ENCODE data around the gene LRP5.

- TF ChIP-seq CTCF (IDR thresholded peaks at IDR 0.05) = no peak
- TF ChIP-seq POLR2A (IDR thresholded peaks at IDR 0.05) = no peak
- TF ChIP-seq POLR2AphosphoS5 (IDR thresholded peaks at IDR 0.05) = no peak
These were observed 72.2 kb downstream of the LRP5 start for GRCh38 chr11:68384530-68385081.

Measured in gastroesophageal sphincter (tissue), 3 donors.